MM.1S (cell line): Measurements from ENCODE around the gene AKAP6.

Source experiments
- CTCF ChIP-seq: fragments of 300-600 bp; sonication (generic); IDR thresholded peaks from 2 replicates; pipeline ENCODE4 v1.5.1; 2016; ENCODE audit warnings: antibody characterized with exemption, low read length, mixed read lengths
- EZH2 ChIP-seq: fragments of 300-600 bp; sonication (generic); optimal IDR thresholded peaks from 2 replicates; pipeline ENCODE3; 2017; ENCODE audit warnings: low read depth, mild to moderate bottlenecking, antibody characterized with exemption, low read length, mixed read lengths

- TF ChIP-seq CTCF (no peak), EZH2 (no peak)
Measured at GRCh38 chr14:32754209-32754608, 425.1 kb downstream of the AKAP6 start.
